Lower lobe of right lung (tissue), 2 donors: ENCODE data around the gene PHF24. TPM values are rescaled to one million over a fixed set of nuclear protein-coding genes. Genes with fewer than 3 reads are reported as not detected.

Experiments used
- ATAC-seq, 2 donors: fragments of 200-7000 bp; cut with Tn5 transposase; one replicate each; pipeline ENCODE4 v1.9.1; 2020 to 2022; ENCODE audit warnings: mild to moderate bottlenecking in 2 of 2, moderate library complexity in 2 of 2
- DNase-seq: peaks from one replicate; pipeline ENCODE4 v3.0.0-alpha.2; 2020
- H3K27ac ChIP-seq: fragments of 200-600 bp; one replicate; pipeline ENCODE4 v1.8.0; 2022
- H3K27me3 ChIP-seq: fragments of 200-600 bp; one replicate; pipeline ENCODE4 v1.8.0; 2022; ENCODE audit warnings: low read depth
- H3K36me3 ChIP-seq: fragments of 200-600 bp; one replicate; pipeline ENCODE4 v1.8.0; 2022; ENCODE audit warnings: mild to moderate bottlenecking
- H3K4me1 ChIP-seq: fragments of 200-600 bp; one replicate; pipeline ENCODE4 v1.8.0; 2022
- H3K4me3 ChIP-seq: fragments of 200-600 bp; one replicate; pipeline ENCODE4 v1.8.0; 2022; ENCODE audit warnings: mild to moderate bottlenecking
- H3K9me3 ChIP-seq: fragments of 200-600 bp; one replicate; pipeline ENCODE4 v1.8.0; 2022
- intact Hi-C: fragments of 100-400 bp; cut with DNase I; formaldehyde crosslinking; loops from one replicate; pipeline ENCODE4 v1.11.0; 2022
- total RNA-seq: library from RNA; stranded (reverse); fragmentation: NEBNext Ultra II Directional; extraction: Animal tissue kit (Norgen Biotek cat#: 25700); gene quantifications from one replicate; pipeline ENCODE4 v1.2.1, GENCODE V29; 2021
- TF ChIP-seq, protein P1 (sequence below): fragments of 200-600 bp; IDR thresholded peaks from one replicate; pipeline ENCODE4 v1.8.0; 2022; ENCODE audit warnings: antibody characterized with exemption, mild to moderate bottlenecking
- donor health status: DM: no; HTN: yes; CAD: no; lungs with severe emphysema.

Gene PHF24
- total RNA-seq, 1 donor from 2014 or later = 1.3 TPM

- intact Hi-C loops = no loop called here
- ATAC-seq (no peak), DNase-seq (no peak)
- Histone ChIP-seq H3K27ac (no peak overlapping the region), H3K9me3 (no peaks in the 10 kb centered on the region), H3K27me3 (no peaks in the 10 kb centered on the region), H3K36me3 (no peaks in the 10 kb centered on the region), H3K4me3 (no peak overlapping the region), H3K4me1 (no peaks in the 10 kb centered on the region)
- TF ChIP-seq, protein P1, sequence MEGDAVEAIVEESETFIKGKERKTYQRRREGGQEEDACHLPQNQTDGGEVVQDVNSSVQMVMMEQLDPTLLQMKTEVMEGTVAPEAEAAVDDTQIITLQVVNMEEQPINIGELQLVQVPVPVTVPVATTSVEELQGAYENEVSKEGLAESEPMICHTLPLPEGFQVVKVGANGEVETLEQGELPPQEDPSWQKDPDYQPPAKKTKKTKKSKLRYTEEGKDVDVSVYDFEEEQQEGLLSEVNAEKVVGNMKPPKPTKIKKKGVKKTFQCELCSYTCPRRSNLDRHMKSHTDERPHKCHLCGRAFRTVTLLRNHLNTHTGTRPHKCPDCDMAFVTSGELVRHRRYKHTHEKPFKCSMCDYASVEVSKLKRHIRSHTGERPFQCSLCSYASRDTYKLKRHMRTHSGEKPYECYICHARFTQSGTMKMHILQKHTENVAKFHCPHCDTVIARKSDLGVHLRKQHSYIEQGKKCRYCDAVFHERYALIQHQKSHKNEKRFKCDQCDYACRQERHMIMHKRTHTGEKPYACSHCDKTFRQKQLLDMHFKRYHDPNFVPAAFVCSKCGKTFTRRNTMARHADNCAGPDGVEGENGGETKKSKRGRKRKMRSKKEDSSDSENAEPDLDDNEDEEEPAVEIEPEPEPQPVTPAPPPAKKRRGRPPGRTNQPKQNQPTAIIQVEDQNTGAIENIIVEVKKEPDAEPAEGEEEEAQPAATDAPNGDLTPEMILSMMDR = no peak
Measured at GRCh38 chr9:34976441-34976840, 18.4 kb downstream of the PHF24 start.

- TF ChIP-seq, protein P1 = no peak
- Histone ChIP-seq H3K36me3 (no peaks in the 10 kb centered on the region), H3K27ac (no peak overlapping the region), H3K27me3 (no peaks in the 10 kb centered on the region), H3K4me3 (no peak overlapping the region), H3K9me3 (no peaks in the 10 kb centered on the region), H3K4me1 (no peaks in the 10 kb centered on the region)
- ATAC-seq (no peak), DNase-seq (no peak)
- intact Hi-C loops = no loop called here
Measured at GRCh38 chr9:34976992-34977391, 18.9 kb downstream of the PHF24 start.

DNA sequence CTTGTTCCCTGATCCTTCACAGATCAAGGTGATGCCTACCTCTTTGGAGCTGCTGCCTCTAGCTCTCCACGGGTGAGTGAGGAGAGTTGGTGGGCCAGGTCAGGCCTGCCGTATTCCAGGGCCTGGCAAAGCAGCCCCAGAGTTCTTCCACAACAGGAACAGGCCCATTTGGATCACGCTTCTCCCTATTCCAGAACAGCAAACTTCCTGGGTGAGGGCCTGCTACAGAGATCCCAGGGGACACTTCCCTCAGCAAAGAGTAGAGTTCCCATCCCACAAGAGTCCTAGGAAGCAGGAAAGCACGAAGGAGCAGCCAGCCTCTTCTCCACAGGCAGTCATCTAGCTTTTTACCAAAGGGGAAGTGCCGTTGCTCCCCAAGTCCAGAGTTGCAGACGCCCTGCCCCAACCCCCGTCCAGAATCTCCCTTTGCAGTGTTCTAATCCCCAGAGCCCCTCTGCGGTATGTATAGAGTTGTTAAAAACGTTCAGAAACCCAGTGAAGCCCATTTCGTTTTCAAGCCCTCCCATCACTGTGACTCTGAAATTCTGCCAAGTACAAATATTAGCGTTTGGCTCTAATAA is 22.2 kb downstream of the PHF24 start:
- Histone ChIP-seq H3K36me3 (no peaks in the 10 kb centered on the region), H3K27ac (no peak overlapping the region), H3K9me3 (no peaks in the 10 kb centered on the region), H3K4me3 (no peak overlapping the region), H3K4me1 (no peaks in the 10 kb centered on the region), H3K27me3 (no peaks in the 10 kb centered on the region)
- intact Hi-C loops = no loop called here
- DNase-seq = no peak
- ATAC-seq = no peak
- TF ChIP-seq, protein P1 = no peak

GRCh38 chr9:34982361-34982760 is 24.3 kb downstream of the PHF24 start:
- Histone ChIP-seq H3K27me3 (no peaks in the 10 kb centered on the region), H3K27ac (no peak overlapping the region), H3K9me3 (no peaks in the 10 kb centered on the region), H3K36me3 (no peaks in the 10 kb centered on the region), H3K4me1 (no peaks in the 10 kb centered on the region), H3K4me3 (no peak overlapping the region)
- DNase-seq (no peak), ATAC-seq (peak; percentile 5)
- TF ChIP-seq, protein P1 = no peak
- intact Hi-C loops = no loop called here

GRCh38 chr9:34983209-34983608 is 25.1 kb downstream of the PHF24 start:
- H3K4me3 ChIP-seq = no peak overlapping the region
- ATAC-seq (no peak), DNase-seq (no peak)
- no peaks in the 10 kb centered on the region for H3K36me3 ChIP-seq
- no peaks in the 10 kb centered on the region for H3K4me1 ChIP-seq
- intact Hi-C loops = no loop called here
- no peak overlapping the region for H3K27ac ChIP-seq
- H3K27me3 ChIP-seq = no peaks in the 10 kb centered on the region
- H3K9me3 ChIP-seq = no peaks in the 10 kb centered on the region
- TF ChIP-seq, protein P1 = no peak
